GM12872 (cell line): Measurements from ENCODE around the gene VPS54.

Source experiments
- CTCF ChIP-seq: IDR thresholded peaks from 3 replicates; pipeline ENCODE4 v1.5.1; 2011; ENCODE audit warnings: low read depth, mild to moderate bottlenecking, low read length, moderate library complexity; ENCODE audit not compliant: insufficient read depth

The VPS54 gene

GRCh38 chr2:64008434-64009009 lies 10.7 kb downstream of the VPS54 start:
- no peak for TF ChIP-seq CTCF

- no peak for TF ChIP-seq CTCF
These were observed 11.3 kb downstream of the VPS54 start for GRCh38 chr2:64007924-64008323.

- TF ChIP-seq CTCF: no peak
These were observed 13.4 kb downstream of the VPS54 start for GRCh38 chr2:64005707-64006356.

GRCh38 chr2:64003239-64003638 lies 16.0 kb downstream of the VPS54 start:
- TF ChIP-seq CTCF: no peak

- TF ChIP-seq CTCF: no peak
These were observed 17.7 kb downstream of the VPS54 start for GRCh38 chr2:64001382-64002101.

GRCh38 chr2:64000630-64001381 lies 18.4 kb downstream of the VPS54 start:
- peak; percentile 35; the same call in 2 of the 3 replicates for TF ChIP-seq CTCF

- TF ChIP-seq CTCF: no peak
These were observed 20.2 kb downstream of the VPS54 start for GRCh38 chr2:63999049-63999448.
